ENCODE measurements around the gene FNTB.

DNA sequence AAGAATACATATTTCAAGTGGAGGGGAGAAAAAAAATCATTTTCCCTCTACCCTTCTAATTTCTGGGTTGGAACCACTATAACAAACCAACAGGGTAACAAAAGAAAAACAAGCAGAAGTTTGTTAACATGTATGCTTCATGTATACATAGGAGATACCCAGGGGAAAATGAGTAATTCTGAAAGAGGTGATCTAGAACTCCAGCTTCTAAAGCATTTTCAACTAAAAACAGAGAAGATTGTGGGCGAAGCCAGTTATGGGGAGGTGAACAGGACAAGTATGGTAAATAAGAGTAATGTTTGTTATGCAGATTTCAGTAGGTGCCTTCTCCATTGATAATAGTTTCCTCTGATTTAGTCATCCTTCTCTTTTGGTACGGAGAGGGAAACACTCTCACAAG, 16.7 kb downstream of the FNTB start:
- TF ChIP-seq, protein P1, sequence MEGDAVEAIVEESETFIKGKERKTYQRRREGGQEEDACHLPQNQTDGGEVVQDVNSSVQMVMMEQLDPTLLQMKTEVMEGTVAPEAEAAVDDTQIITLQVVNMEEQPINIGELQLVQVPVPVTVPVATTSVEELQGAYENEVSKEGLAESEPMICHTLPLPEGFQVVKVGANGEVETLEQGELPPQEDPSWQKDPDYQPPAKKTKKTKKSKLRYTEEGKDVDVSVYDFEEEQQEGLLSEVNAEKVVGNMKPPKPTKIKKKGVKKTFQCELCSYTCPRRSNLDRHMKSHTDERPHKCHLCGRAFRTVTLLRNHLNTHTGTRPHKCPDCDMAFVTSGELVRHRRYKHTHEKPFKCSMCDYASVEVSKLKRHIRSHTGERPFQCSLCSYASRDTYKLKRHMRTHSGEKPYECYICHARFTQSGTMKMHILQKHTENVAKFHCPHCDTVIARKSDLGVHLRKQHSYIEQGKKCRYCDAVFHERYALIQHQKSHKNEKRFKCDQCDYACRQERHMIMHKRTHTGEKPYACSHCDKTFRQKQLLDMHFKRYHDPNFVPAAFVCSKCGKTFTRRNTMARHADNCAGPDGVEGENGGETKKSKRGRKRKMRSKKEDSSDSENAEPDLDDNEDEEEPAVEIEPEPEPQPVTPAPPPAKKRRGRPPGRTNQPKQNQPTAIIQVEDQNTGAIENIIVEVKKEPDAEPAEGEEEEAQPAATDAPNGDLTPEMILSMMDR (IDR thresholded peaks at IDR 0.05; ENCODE audit: poor library complexity, severe bottlenecking) = no peak
- no peak for TF ChIP-seq MXI1 (conservative IDR thresholded peaks at IDR 0.05; ENCODE audit: poor library complexity, severe bottlenecking)
- TF ChIP-seq SMC3 (conservative IDR thresholded peaks at IDR 0.05; ENCODE audit: poor library complexity) = no peak
- TF ChIP-seq EZH2 (IDR thresholded peaks at IDR 0.05; ENCODE audit: borderline replicate concordance, insufficient read depth, low read length, poor library complexity, severe bottlenecking) = no peak
- TF ChIP-seq, protein P2, sequence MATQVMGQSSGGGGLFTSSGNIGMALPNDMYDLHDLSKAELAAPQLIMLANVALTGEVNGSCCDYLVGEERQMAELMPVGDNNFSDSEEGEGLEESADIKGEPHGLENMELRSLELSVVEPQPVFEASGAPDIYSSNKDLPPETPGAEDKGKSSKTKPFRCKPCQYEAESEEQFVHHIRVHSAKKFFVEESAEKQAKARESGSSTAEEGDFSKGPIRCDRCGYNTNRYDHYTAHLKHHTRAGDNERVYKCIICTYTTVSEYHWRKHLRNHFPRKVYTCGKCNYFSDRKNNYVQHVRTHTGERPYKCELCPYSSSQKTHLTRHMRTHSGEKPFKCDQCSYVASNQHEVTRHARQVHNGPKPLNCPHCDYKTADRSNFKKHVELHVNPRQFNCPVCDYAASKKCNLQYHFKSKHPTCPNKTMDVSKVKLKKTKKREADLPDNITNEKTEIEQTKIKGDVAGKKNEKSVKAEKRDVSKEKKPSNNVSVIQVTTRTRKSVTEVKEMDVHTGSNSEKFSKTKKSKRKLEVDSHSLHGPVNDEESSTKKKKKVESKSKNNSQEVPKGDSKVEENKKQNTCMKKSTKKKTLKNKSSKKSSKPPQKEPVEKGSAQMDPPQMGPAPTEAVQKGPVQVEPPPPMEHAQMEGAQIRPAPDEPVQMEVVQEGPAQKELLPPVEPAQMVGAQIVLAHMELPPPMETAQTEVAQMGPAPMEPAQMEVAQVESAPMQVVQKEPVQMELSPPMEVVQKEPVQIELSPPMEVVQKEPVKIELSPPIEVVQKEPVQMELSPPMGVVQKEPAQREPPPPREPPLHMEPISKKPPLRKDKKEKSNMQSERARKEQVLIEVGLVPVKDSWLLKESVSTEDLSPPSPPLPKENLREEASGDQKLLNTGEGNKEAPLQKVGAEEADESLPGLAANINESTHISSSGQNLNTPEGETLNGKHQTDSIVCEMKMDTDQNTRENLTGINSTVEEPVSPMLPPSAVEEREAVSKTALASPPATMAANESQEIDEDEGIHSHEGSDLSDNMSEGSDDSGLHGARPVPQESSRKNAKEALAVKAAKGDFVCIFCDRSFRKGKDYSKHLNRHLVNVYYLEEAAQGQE (IDR thresholded peaks at IDR 0.05; ENCODE audit: borderline replicate concordance) = no peak
- no peak for TF ChIP-seq POLR2AphosphoS5 (IDR thresholded peaks at IDR 0.05)
- no peak for TF ChIP-seq TAF1 (IDR thresholded peaks at IDR 0.05; ENCODE audit: low read depth)
- no peak for TF ChIP-seq EP300 (conservative IDR thresholded peaks at IDR 0.05; ENCODE audit: poor library complexity, severe bottlenecking)
